Activated naive CD4-positive, alpha-beta T cell treated with anti-CD3 and anti-CD28 coated beads, Interleukin-2, amount 50 U/mL, for 24 hours (primary cell): ENCODE data around the gene AKR1B15.
"Not testable (repeated sequence)": the region's sequence is repeated elsewhere in the genome, so short reads cannot be mapped to it uniquely, and the experiment has no call there.

ENCODE experiments used
- H3K27ac Mint-ChIP-seq: one replicate; pipeline ENCODE4 v1.8.0; 2021; ENCODE audit warnings: mild to moderate bottlenecking, mixed read lengths
- H3K27me3 Mint-ChIP-seq: one replicate; pipeline ENCODE4 v1.8.0; 2021; ENCODE audit warnings: mixed read lengths
- H3K36me3 Mint-ChIP-seq: one replicate; pipeline ENCODE4 v1.8.0; 2021; ENCODE audit warnings: mixed read lengths
- H3K4me1 Mint-ChIP-seq: one replicate; pipeline ENCODE4 v1.8.0; 2021; ENCODE audit warnings: mixed read lengths
- H3K4me3 Mint-ChIP-seq: one replicate; pipeline ENCODE4 v1.8.0; 2021; ENCODE audit warnings: mild to moderate bottlenecking, mixed read lengths
- H3K9me3 Mint-ChIP-seq: one replicate; pipeline ENCODE4 v1.8.0; 2021; ENCODE audit warnings: mixed read lengths

Gene AKR1B15

DNA sequence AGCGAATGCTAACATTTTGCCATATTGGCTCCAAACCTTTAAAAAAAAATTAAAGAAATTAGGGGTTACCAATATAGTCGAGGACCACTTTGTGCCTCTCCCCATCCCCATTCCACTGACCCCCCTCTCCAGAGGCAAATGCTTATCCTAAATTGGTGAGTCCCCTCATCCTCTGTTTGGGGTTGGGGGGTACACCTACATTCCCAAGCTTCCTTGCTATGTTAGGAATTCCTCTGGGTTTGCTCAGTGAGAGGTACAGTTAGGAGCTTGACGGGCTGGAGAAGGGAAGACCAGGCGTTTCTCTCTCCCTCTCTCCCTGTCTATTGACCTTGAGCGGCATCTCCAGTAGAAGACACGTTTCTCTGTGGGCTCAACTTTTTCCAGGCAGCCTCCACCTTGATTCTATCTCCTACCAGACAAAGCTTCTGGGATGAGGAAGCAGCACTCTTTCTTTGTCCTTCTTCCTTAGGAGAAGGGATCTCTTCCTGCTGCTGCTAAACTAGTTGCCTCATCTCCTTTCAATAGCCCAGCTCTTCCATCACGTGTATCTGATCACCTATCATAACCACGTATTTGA, 6.6 kb upstream of the AKR1B15 start:
- Mint-ChIP-seq H3K36me3 (no peaks in the 10 kb centered on the region), H3K9me3 (no peaks in the 10 kb centered on the region), H3K27ac (no peak overlapping the region), H3K4me3 (no peak overlapping the region), H3K27me3 (peaks cover 4% of the 10 kb centered on the region), H3K4me1 (no peaks in the 10 kb centered on the region)

DNA sequence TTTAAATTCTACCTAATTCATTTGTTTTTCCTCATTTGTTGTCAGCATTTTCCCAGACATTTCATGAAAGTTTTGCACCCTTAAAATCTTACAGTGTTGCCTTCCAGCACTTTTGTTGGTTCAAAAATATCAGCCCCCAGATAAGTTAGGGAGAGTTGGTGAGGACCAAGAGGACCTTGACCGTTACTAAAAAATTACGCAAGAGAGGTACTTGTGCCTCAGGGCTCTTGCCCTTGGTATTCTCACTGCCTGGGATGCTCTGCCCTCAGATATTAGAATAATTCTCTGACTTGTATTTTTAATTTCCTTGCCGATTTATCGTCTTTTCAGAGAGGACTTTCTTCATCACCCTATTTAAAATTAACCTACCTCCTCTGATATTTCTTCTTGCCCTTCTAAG, 3.5 kb upstream of the AKR1B15 start:
- no peaks in the 10 kb centered on the region for H3K9me3 Mint-ChIP-seq
- no peak overlapping the region for H3K27ac Mint-ChIP-seq
- no peaks in the 10 kb centered on the region for H3K4me1 Mint-ChIP-seq
- peaks cover 5% of the 10 kb centered on the region for H3K27me3 Mint-ChIP-seq
- H3K36me3 Mint-ChIP-seq: no peaks in the 10 kb centered on the region
- H3K4me3 Mint-ChIP-seq: no peak overlapping the region

DNA sequence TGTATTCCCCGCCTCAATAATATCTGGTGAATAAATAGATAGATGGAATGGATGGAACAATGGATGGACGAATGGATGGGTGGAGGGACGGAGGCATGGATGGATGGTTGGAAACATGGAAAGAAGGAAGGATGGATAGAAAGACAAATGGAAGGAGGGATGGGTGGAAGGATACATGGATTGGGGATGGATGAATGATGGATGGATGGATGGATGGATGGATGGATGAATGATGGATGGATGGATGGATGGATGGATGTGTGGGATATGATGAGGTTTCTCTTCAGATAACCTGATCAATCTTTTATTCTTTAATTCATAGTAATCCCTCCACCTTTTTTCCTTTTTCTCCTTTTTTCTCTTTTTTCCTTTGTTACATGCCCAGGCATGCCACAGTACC, 3.0 kb upstream of the AKR1B15 start:
- Mint-ChIP-seq H3K9me3 (no peaks in the 10 kb centered on the region), H3K4me1 (no peaks in the 10 kb centered on the region), H3K4me3 (no peak overlapping the region), H3K27me3 (peaks cover 5% of the 10 kb centered on the region), H3K27ac (no peak overlapping the region), H3K36me3 (no peaks in the 10 kb centered on the region)

DNA sequence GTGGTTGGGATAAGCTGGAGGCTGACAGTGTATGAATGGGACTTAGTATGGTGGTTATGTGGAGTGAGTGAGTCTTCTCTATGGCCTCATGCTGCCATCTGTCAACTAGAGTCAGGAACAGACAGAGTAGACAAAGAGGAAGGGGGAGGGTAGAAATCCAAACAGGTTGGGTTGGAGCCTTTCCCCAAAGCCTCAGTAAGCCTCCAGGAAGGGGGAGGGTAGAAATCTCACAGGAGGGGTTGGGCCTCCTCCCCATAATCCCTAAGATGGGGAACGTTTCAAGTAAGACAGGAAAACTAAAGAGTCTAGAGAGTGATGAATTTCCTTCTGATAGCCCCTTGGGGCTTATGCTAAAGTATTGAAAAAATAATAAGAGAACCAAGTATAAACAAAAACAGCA, 2.0 kb upstream of the AKR1B15 start:
- Mint-ChIP-seq H3K36me3 (no peaks in the 10 kb centered on the region), H3K27ac (peak overlapping the region; percentile 30), H3K27me3 (peaks cover 5% of the 10 kb centered on the region), H3K4me3 (no peak overlapping the region), H3K4me1 (no peaks in the 10 kb centered on the region), H3K9me3 (no peaks in the 10 kb centered on the region)

DNA sequence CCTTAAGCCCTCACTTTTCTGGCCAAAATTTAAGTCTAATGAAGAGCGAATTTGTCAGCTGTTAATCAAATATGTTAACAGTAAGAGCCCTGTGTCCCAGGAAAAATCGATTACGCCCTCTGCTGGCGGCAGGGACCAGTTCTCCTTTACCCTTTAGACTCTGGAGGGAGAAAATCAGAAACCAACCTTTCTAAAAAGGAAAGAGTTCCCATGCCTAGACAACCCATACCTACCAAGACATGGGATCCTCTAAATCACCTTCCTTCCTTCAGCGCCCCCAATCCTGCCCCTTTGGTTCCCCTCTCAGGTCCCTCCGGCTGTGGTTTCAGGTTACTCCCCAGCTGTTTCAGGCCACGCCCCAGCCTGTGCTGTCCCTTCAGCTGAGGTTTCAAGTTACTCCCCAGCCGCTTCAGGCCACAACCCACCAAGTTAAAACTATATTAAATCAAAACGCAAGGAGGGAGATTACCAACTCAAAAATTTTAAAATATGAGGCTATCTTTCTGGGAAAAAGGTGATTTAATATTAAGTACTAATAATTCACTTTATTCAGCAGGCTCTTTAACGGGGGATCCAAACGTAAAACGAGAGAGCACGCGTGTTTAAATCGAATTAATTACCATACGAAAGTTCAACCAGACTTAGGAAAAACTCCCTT, 1.4 kb upstream of the AKR1B15 start:
- no peaks in the 10 kb centered on the region for H3K4me1 Mint-ChIP-seq
- peaks cover 5% of the 10 kb centered on the region for H3K27me3 Mint-ChIP-seq
- H3K4me3 Mint-ChIP-seq: no peak overlapping the region

DNA sequence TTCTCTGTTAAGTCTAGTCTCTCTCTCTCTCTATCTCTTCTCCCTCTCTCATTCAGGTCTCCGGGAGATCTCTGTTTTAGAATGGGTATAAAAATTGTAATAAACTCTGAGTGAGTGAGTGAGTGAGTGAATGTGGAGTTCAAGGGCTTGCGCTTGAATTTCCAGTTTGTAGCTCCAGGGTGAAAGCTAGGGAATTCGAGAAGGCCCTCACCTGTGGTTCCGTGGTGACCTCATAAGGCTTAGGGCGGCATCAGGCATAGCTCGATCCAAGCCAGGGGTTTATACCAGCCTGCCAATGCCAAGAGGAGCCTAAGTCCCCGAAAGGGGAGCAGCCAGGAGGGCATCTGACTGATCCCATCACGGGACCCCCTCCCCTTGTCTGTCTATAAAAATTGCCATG, 456 bp downstream of the AKR1B15 start:
- Mint-ChIP-seq H3K27me3 (peaks cover 5% of the 10 kb centered on the region), H3K27ac (no peak overlapping the region), H3K4me3 (no peak overlapping the region), H3K36me3 (no peaks in the 10 kb centered on the region), H3K4me1 (no peaks in the 10 kb centered on the region), H3K9me3 (no peaks in the 10 kb centered on the region)

More for the DNA sequence above, 1.4 kb upstream of the AKR1B15 start:
- Mint-ChIP-seq H3K9me3 (no peaks in the 10 kb centered on the region), H3K36me3 (no peaks in the 10 kb centered on the region), H3K27ac (no peak overlapping the region)

DNA sequence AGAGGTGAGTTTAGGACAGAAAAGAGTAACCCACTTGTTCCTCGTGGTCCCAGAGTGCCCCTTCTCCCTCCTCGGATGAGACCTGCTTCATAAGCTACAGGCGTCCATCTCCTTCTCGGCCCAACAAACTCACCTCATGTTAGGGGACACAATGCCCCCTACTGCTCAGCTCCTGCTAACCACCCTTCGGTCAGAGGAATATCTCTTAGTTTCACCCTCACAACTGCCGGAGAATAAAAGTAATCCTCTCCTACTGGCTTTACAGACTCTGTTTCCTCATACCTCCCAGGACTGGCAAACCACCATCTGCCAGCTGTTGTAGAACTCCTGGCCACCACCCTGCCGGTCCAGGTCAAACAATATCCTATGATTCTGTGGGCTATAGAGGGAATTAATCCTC, 3.2 kb downstream of the AKR1B15 start:
- no peak overlapping the region for H3K27ac Mint-ChIP-seq
- no peak overlapping the region for H3K4me3 Mint-ChIP-seq
- no peaks in the 10 kb centered on the region for H3K4me1 Mint-ChIP-seq
- no peaks in the 10 kb centered on the region for H3K36me3 Mint-ChIP-seq
- H3K9me3 Mint-ChIP-seq: no peaks in the 10 kb centered on the region
- H3K27me3 Mint-ChIP-seq: peaks cover 1% of the 10 kb centered on the region

DNA sequence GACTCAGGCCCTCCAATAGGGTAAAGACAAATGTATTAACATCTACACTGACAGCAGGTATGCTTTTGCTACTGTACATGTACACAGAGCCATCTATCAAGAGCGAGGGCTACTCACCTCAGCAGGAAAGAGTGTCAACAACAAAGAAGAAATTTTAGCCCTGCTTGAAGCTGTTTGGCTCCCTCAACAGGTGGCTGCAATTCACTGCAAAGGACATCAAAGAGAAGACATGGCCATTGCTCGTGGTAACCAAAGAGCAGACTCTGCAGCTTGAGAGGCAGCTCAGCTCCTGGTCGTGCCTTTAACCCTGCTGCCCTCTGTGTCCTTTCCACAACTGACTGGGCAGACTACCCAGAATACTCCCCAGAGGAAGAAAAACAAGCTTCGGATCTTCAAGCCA, 5.1 kb downstream of the AKR1B15 start:
- Mint-ChIP-seq H3K27ac (no peak overlapping the region), H3K9me3 (no peaks in the 10 kb centered on the region), H3K36me3 (no peaks in the 10 kb centered on the region), H3K4me1 (no peaks in the 10 kb centered on the region), H3K27me3 (peaks cover 1% of the 10 kb centered on the region), H3K4me3 (no peak overlapping the region)

DNA sequence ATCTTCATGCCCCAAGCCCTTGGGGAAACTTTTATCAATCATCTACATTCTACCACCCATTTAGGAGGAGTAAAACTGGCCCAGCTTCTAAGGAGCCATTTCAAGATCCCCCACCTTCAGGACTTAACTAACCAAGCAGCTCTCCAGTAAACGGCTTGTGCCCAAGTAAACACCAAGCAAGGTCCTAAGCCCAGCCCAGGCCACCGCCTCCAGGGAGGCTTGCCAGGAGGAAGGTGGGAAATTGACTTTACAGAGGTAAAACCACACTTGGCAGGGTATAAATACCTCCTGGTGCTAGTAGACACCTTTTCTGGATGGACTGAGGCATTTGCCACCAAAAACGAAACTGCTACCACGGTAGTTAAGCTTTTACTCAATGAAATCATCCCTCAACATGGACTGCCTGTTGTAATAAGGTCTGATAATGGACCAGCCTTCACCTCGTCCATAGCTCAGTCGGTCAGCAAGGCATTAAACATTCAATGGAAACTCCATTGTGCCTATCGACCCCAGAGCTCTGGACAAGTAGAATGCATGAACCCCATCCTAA, 5.6 kb downstream of the AKR1B15 start:
- no peaks in the 10 kb centered on the region for H3K4me1 Mint-ChIP-seq
- H3K36me3 Mint-ChIP-seq: no peaks in the 10 kb centered on the region
- no peak overlapping the region for H3K27ac Mint-ChIP-seq
- no peaks in the 10 kb centered on the region for H3K9me3 Mint-ChIP-seq
- H3K4me3 Mint-ChIP-seq: no peak overlapping the region
- no peaks in the 10 kb centered on the region for H3K27me3 Mint-ChIP-seq

DNA sequence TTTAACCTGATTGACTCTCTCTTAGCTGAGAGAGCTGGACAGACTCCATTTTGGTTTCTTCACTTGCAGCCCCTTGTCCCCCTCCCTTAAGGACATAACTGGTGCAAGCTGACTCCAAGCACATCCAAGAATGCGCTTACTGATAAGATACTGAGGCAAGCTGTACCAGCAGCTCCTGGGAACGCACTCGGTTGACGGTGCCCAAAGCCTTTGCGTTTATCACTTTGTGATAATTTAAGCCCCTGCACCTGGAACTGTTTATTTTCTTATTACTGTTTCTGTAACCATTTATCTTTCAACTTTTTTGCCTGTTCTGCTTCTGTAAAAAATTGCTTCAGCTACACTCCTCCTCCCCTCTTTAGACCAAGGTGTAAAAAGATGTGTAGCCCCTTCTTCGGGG, 8.5 kb downstream of the AKR1B15 start:
- no peak overlapping the region for H3K27ac Mint-ChIP-seq
- no peak overlapping the region for H3K4me3 Mint-ChIP-seq
- no peaks in the 10 kb centered on the region for H3K27me3 Mint-ChIP-seq
- H3K4me1 Mint-ChIP-seq: peaks cover 6% of the 10 kb centered on the region
- H3K9me3 Mint-ChIP-seq: no peaks in the 10 kb centered on the region
- no peaks in the 10 kb centered on the region for H3K36me3 Mint-ChIP-seq

DNA sequence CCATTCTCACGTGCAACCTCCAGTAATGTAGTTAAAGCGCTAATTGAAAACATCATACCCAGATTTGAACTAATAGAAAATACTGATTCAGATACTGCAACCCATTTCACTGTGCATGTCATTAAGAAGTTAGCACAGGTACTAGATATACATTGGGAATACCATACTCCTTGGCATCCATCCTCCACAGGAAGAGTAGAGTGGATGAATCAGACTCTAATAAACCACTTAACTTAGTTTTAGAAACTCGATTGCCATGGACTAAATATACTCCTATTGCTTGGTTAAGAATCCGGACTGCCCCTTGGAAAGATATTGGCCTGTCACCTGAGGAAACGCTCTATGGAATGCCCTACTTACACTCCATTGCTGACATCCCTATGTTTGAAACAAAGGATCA, 9.5 kb downstream of the AKR1B15 start:
- Mint-ChIP-seq H3K9me3 (no peaks in the 10 kb centered on the region), H3K27me3 (no peaks in the 10 kb centered on the region), H3K4me1 (peaks cover 6% of the 10 kb centered on the region), H3K36me3 (no peaks in the 10 kb centered on the region), H3K4me3 (no peak overlapping the region), H3K27ac (no peak overlapping the region)

DNA sequence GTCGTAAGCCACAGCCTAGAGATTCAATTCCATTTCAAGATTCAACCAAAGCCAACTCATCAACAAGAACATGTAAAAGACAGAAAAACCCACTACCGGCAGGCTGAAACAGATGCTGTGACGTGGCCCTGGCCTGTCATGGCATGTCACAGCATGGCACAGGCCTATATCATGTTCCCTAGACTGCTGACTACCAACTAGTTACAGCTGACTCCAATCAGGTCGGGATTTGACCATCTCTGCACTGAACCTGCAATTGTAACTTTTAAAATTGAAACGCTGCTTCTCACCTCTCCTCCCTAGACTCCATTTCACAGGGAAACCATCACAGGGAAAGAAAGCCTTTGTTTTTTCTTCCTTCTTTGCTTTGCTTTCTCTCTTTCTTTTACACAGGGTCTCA, 12.7 kb downstream of the AKR1B15 start:
- not testable (repeated sequence) for H3K36me3 Mint-ChIP-seq, H3K9me3 Mint-ChIP-seq, H3K27ac Mint-ChIP-seq, H3K27me3 Mint-ChIP-seq, H3K4me1 Mint-ChIP-seq
- H3K4me3 Mint-ChIP-seq: peak overlapping the region; percentile 40

DNA sequence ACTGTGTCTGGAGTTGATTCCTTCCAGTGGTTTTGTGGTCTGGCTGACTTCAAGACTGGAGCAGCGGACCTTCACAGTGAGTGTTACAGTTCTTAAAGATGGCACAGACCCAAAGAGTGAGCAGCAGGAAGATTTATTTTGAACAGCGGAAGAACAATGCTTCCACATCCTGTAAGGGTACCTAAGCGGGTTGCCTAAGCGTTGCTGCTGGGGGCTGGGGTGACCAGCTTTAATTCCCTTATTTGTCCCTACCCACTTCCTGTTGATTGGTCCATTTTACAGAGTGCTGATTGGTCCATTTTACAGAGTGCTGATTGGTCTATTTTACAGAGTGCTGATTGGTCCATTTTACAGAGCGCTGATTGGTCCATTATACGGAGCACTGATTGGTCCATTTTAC, 13.2 kb downstream of the AKR1B15 start:
- no peak overlapping the region for H3K27ac Mint-ChIP-seq
- H3K4me1 Mint-ChIP-seq: peaks cover 6% of the 10 kb centered on the region
- peak overlapping the region; percentile 40 for H3K4me3 Mint-ChIP-seq
- H3K36me3 Mint-ChIP-seq: no peaks in the 10 kb centered on the region
- no peaks in the 10 kb centered on the region for H3K9me3 Mint-ChIP-seq
- H3K27me3 Mint-ChIP-seq: no peaks in the 10 kb centered on the region

DNA sequence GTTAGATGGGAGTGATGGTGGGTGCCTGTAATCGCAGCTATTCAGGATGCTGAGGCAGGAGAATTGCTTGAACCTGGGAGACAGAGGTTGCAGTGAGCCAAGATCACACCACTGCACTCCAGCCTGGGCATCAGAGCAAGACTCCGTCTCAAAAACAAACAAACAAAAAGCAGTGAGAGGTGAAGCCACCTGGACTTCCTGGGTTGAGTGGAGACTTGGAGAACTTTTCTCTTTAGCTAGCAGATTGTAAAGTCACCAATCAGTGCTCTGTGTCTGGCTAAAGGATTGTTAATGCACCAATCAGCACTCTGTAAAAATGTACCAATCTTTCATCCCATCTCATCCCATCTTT, 14.5 kb downstream of the AKR1B15 start:
- not testable (repeated sequence) for H3K9me3 Mint-ChIP-seq, H3K27me3 Mint-ChIP-seq, H3K4me1 Mint-ChIP-seq, H3K36me3 Mint-ChIP-seq, H3K4me3 Mint-ChIP-seq, H3K27ac Mint-ChIP-seq

DNA sequence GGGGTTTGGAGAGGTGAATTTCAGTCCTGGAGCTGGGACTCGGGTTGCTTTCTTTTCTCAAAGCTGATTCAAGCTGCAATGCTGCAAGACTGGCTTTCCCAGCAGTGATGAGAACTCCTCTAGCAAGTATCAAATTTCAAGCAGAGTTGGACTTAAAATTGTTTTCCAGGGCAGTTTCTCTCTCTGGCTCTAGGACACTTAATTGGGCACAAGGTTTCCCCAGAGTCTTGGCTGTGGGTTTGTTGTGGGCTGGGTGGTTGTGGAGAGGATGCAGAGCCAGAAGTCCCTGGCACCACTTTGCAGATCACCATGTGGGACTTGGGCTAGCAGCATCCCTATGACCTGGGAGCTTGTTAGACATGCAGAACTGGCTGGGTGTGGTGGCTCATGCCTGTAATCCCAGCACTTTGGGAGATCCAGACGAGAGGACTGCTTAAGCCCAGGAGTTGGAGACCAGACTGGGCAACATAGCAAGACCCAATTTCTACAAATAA, 16.8 kb downstream of the AKR1B15 start:
- no peaks in the 10 kb centered on the region for H3K27me3 Mint-ChIP-seq
- H3K36me3 Mint-ChIP-seq: peaks cover 3% of the 10 kb centered on the region
- H3K27ac Mint-ChIP-seq: no peak overlapping the region
- H3K9me3 Mint-ChIP-seq: no peaks in the 10 kb centered on the region
- H3K4me3 Mint-ChIP-seq: no peak overlapping the region
- H3K4me1 Mint-ChIP-seq: peaks cover 6% of the 10 kb centered on the region

DNA sequence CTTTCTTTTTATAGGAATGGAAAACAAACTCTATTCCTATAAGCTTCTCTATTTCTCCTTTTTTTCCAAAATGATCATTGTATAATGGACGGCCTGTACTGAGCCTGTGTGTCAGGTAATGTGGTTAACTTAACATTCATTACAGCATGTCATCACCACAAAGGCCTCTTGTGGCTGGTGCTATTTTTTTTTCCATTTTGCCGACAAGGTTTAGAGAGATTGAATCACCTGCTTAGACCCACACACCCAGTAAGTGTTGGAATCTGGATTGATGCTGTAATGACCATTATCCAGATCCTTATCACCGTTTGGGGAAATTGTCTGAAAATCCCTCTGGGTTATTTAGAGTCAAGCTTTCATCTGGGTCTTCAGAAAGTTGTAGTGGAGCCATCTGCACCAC, 18.5 kb downstream of the AKR1B15 start:
- no peaks in the 10 kb centered on the region for H3K9me3 Mint-ChIP-seq
- no peak overlapping the region for H3K27ac Mint-ChIP-seq
- H3K27me3 Mint-ChIP-seq: peaks cover 2% of the 10 kb centered on the region
- peaks cover 3% of the 10 kb centered on the region for H3K36me3 Mint-ChIP-seq
- no peaks in the 10 kb centered on the region for H3K4me1 Mint-ChIP-seq
- H3K4me3 Mint-ChIP-seq: no peak overlapping the region

DNA sequence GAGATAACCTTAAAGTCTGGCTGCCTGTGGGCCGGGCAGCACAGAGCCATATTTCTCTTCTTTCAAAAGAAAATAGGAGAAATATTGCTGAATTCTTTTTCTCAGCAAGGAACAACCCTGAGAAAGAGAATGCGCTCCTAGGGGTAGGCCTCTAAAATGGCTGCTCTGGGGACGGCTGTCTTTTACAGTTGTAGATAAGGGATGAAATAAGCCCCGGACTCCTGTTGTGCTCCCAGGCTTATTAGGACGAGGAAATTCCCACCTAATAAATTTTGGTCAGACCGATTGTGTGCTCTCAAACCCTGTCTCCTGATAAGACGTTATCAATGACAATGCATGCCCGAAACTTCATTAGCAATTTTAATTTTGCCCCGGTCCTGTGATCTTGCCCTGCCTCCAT, 21.1 kb downstream of the AKR1B15 start:
- H3K36me3 Mint-ChIP-seq, H3K9me3 Mint-ChIP-seq, H3K27me3 Mint-ChIP-seq, H3K27ac Mint-ChIP-seq, H3K4me1 Mint-ChIP-seq, H3K4me3 Mint-ChIP-seq: not testable (repeated sequence)
